ENCODE data around the gene CCDC136.

CCDC136 gene

GRCh38 chr7:128777156-128778123, 14.3 kb upstream of the CCDC136 start:
- DNase-seq = no peak

GRCh38 chr7:128778946-128779345, 12.8 kb upstream of the CCDC136 start:
- no peak for DNase-seq

GRCh38 chr7:128781126-128781525, 10.6 kb upstream of the CCDC136 start:
- no peak for DNase-seq

- no peak for DNase-seq
Observed at GRCh38 chr7:128781851-128782250, 9.9 kb upstream of the CCDC136 start.

GRCh38 chr7:128783143-128783861, 8.5 kb upstream of the CCDC136 start:
- peak; percentile 18 for DNase-seq

GRCh38 chr7:128785738-128786137, 6.0 kb upstream of the CCDC136 start:
- no peak for DNase-seq

GRCh38 chr7:128788446-128789412, 3.0 kb upstream of the CCDC136 start:
- no peak for DNase-seq

- DNase-seq = peak; percentile 80
Observed at GRCh38 chr7:128790315-128791041, 1.3 kb upstream of the CCDC136 start.

GRCh38 chr7:128791972-128792327, 182 bp downstream of the CCDC136 start:
- no peak for DNase-seq

- DNase-seq = peak; percentile 27
Observed at GRCh38 chr7:128792471-128793180, 858 bp downstream of the CCDC136 start.

- no peak for DNase-seq
Observed at GRCh38 chr7:128793181-128793547, 1.4 kb downstream of the CCDC136 start.

- DNase-seq = no peak
Observed at GRCh38 chr7:128794020-128794419, 2.3 kb downstream of the CCDC136 start.

GRCh38 chr7:128794436-128794835, 2.7 kb downstream of the CCDC136 start:
- DNase-seq = no peak

GRCh38 chr7:128795129-128795528, 3.4 kb downstream of the CCDC136 start:
- DNase-seq = peak; percentile 12

GRCh38 chr7:128796327-128796726, 4.6 kb downstream of the CCDC136 start:
- DNase-seq = no peak

- DNase-seq = no peak
Observed at GRCh38 chr7:128799451-128799850, 7.7 kb downstream of the CCDC136 start.

GRCh38 chr7:128800567-128800966, 8.8 kb downstream of the CCDC136 start:
- DNase-seq = no peak

GRCh38 chr7:128801003-128801402, 9.2 kb downstream of the CCDC136 start:
- DNase-seq = no peak

- no peak for DNase-seq
Observed at GRCh38 chr7:128801667-128802418, 10.1 kb downstream of the CCDC136 start.

GRCh38 chr7:128804484-128804883, 12.7 kb downstream of the CCDC136 start:
- DNase-seq = no peak

- DNase-seq = no peak
Observed at GRCh38 chr7:128805225-128805624, 13.5 kb downstream of the CCDC136 start.
